PFSK-1 (cell line): ENCODE results near the gene TRIM65.

Experiments
- POLR2AphosphoS5 ChIP-seq: IDR thresholded peaks from 2 replicates; pipeline ENCODE4 v1.6.1; 2012; ENCODE audit warnings: low read depth, mild to moderate bottlenecking, control low read depth, low read length, moderate library complexity
- TAF1 ChIP-seq: IDR thresholded peaks from 2 replicates; pipeline ENCODE4 v1.6.1; 2012; ENCODE audit warnings: low read length, control low read depth, borderline replicate concordance; ENCODE audit not compliant: insufficient read depth
- TF ChIP-seq, protein P1 (sequence below), 2 experiments: IDR thresholded peaks; 2 replicates each; pipeline versions ENCODE4 v1.6.1 to v1.8.0; 2011 to 2012; ENCODE audit warnings: low read depth in 2 of 2, low read length in 2 of 2, control low read depth in 1 of 2, inconsistent platforms in 1 of 2, mild to moderate bottlenecking in 1 of 2, moderate library complexity in 1 of 2; ENCODE audit not compliant: insufficient read depth in 1 of 2

- TF ChIP-seq POLR2AphosphoS5, result peak; percentile 83
- TF ChIP-seq, protein P1, sequence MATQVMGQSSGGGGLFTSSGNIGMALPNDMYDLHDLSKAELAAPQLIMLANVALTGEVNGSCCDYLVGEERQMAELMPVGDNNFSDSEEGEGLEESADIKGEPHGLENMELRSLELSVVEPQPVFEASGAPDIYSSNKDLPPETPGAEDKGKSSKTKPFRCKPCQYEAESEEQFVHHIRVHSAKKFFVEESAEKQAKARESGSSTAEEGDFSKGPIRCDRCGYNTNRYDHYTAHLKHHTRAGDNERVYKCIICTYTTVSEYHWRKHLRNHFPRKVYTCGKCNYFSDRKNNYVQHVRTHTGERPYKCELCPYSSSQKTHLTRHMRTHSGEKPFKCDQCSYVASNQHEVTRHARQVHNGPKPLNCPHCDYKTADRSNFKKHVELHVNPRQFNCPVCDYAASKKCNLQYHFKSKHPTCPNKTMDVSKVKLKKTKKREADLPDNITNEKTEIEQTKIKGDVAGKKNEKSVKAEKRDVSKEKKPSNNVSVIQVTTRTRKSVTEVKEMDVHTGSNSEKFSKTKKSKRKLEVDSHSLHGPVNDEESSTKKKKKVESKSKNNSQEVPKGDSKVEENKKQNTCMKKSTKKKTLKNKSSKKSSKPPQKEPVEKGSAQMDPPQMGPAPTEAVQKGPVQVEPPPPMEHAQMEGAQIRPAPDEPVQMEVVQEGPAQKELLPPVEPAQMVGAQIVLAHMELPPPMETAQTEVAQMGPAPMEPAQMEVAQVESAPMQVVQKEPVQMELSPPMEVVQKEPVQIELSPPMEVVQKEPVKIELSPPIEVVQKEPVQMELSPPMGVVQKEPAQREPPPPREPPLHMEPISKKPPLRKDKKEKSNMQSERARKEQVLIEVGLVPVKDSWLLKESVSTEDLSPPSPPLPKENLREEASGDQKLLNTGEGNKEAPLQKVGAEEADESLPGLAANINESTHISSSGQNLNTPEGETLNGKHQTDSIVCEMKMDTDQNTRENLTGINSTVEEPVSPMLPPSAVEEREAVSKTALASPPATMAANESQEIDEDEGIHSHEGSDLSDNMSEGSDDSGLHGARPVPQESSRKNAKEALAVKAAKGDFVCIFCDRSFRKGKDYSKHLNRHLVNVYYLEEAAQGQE (IDR thresholded peaks at IDR 0.05; ENCODE audit: insufficient read depth in 1 of 2, low read depth in 2 of 2, low read length in 2 of 2), result 0 out of 4 replicates have a peak, but pooled peaks of 1 of the 2 experiments have one; percentile 15
- peak; percentile 68; the same call in 1 of the 2 replicates for TF ChIP-seq TAF1
Observed at GRCh38 chr17:75855310-75856061, 41.3 kb downstream of the TRIM65 start, which contains the start of gene WBP2.
